ENCODE results near the gene LSAMP.

LSAMP gene

DNA sequence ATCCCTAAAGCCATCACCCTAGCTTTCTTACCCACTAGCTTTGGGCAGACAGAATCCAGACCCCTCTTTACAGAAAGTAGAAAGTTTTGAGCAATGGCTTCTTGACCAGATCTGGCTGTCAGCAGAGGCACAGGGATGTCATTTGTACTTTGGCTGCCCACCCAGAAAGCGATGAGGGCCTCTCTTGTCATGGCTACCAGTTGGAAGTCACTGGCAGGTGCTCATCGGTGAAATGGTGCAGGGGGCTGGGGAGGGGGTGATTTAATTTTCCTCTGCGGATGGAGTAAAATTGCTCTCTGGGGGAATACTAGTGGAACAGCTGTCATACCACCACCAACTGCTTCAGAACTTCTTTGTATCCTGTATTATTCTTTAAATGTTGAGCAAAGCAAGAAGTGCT is 393.7 kb downstream of the LSAMP start:
- no peak overlapping the region for H3K4me3 ChIP-seq (ENCODE audit: control insufficient read depth, low read depth, low read length)
- no peak for DNase-seq (ENCODE audit: low read depth)
- TF ChIP-seq, protein P1, sequence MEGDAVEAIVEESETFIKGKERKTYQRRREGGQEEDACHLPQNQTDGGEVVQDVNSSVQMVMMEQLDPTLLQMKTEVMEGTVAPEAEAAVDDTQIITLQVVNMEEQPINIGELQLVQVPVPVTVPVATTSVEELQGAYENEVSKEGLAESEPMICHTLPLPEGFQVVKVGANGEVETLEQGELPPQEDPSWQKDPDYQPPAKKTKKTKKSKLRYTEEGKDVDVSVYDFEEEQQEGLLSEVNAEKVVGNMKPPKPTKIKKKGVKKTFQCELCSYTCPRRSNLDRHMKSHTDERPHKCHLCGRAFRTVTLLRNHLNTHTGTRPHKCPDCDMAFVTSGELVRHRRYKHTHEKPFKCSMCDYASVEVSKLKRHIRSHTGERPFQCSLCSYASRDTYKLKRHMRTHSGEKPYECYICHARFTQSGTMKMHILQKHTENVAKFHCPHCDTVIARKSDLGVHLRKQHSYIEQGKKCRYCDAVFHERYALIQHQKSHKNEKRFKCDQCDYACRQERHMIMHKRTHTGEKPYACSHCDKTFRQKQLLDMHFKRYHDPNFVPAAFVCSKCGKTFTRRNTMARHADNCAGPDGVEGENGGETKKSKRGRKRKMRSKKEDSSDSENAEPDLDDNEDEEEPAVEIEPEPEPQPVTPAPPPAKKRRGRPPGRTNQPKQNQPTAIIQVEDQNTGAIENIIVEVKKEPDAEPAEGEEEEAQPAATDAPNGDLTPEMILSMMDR (conservative IDR thresholded peaks at IDR 0.05; ENCODE audit: control insufficient read depth, insufficient read depth, low read depth, low read length) = no peak

DNA sequence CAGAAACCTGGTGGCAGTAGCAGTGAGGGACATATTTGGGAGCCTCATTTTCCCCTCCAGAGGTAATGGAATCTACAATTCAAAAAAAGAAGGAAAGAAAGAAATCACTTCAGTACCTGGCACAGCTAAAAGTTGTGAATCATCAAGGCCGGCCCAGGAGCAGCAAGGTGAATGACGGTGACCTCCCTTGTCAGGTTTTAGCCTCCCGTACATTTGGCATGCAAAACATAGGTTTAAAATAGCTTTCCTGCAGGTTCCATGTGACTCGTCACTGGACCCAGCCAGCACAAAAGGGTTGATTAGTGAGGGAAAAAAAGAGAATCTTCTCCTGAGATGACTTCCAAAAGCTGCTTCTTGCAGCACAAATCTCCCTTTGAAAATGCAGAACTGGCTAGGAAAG is 394.2 kb downstream of the LSAMP start:
- TF ChIP-seq, protein P1 (conservative IDR thresholded peaks at IDR 0.05; ENCODE audit: control insufficient read depth, insufficient read depth, low read depth, low read length) = no peak
- no peak overlapping the region for H3K4me3 ChIP-seq (ENCODE audit: control insufficient read depth, low read depth, low read length)
- DNase-seq (ENCODE audit: low read depth) = no peak

DNA sequence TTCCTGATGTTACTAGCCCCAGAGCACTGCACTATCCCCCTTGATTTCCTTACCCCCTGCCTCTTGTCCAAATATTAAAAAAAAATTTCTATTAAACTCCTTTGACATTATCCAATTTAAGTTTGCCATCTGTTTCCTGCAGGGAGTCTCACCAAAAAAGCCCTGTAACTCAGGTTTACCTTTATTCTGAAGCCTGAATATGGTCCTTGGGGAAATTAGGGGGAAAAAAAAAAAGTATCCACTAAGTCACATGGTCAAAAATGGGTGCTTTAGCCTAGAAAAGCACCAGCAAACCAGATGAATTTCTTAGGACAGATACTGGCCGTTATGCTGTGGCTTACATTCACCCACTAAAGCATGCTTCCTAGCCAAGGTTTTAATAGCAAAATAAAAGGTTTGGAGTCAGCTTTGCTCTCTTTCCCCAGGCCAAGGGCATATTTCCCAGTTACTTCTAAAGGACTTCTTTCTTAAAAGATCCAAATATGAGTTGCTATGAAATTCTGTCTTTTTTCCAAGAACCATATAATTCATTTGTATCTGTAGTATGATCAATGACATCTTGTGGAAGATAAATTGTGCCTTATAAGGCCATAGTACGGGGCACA is 394.9 kb downstream of the LSAMP start:
- H3K4me3 ChIP-seq (ENCODE audit: control insufficient read depth, low read depth, low read length) = no peak overlapping the region
- TF ChIP-seq, protein P1 (conservative IDR thresholded peaks at IDR 0.05; ENCODE audit: control insufficient read depth, insufficient read depth, low read depth, low read length) = no peak
- DNase-seq (ENCODE audit: low read depth) = no peak

DNA sequence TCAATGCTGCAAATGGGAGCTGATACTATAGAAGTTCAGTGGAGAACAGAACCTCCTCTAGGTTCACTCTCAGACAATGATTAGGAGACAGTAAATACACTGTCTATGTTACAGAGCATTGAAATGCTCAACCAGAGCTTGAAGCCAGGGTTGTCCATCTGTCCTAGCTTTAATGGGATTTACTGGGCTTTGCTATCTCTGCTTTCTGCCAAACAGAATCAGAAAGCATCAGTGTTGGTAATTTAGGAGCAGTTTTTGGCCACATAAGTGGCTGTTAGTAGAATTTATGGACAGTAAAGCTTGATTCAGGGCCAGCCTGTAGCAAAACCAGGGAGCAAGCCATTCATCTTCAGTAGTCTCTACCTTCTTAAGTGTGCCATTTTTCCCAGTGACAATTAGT is 396.3 kb downstream of the LSAMP start:
- TF ChIP-seq, protein P1 (conservative IDR thresholded peaks at IDR 0.05; ENCODE audit: control insufficient read depth, insufficient read depth, low read depth, low read length) = no peak
- no peak overlapping the region for H3K4me3 ChIP-seq (ENCODE audit: control insufficient read depth, low read depth, low read length)
- no peak for DNase-seq (ENCODE audit: low read depth)

DNA sequence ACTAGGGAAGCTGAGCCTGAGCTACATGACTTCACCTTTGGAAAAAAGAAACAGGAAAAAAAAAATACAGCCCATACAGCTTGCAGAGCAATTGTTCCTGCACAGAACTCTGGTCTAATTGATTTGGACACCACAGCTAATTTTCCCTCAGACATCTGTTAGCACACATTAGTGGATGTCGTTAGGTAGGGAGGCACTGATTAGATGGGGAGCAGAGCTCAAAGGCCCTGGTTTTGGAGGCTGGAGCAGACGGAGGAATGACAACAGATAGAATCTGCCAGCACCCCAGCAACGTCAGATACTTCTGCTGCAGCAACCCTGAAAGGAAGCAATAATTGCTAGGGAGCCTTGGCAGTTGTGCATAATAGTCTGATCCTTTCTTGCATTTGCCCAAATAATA is 398.9 kb downstream of the LSAMP start:
- no peak overlapping the region for H3K4me3 ChIP-seq (ENCODE audit: control insufficient read depth, low read depth, low read length)
- TF ChIP-seq, protein P1 (conservative IDR thresholded peaks at IDR 0.05; ENCODE audit: control insufficient read depth, insufficient read depth, low read depth, low read length) = no peak
- DNase-seq (ENCODE audit: low read depth) = no peak

DNA sequence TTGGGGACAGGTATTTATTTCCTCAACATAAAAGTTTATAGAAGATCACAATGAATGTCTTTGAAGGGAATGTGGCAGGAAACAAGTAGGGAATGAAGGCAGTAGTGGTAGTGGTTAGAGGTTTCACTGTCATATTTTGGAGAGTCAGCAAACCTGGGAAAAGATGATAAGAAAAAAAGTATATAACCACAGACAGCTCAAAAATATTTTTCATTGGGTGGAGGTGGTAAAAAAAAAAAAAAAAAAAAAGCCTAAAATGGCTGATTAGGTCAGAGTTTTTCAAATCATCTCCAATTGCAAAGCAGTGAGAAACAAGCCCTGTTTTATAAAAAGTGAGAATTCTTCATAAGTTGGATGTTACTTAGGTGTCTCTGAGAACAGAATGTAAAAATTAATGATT is 400.0 kb downstream of the LSAMP start:
- no peak for DNase-seq (ENCODE audit: low read depth)
- no peak overlapping the region for H3K4me3 ChIP-seq (ENCODE audit: control insufficient read depth, low read depth, low read length)
- TF ChIP-seq, protein P1 (conservative IDR thresholded peaks at IDR 0.05; ENCODE audit: control insufficient read depth, insufficient read depth, low read depth, low read length) = no peak

DNA sequence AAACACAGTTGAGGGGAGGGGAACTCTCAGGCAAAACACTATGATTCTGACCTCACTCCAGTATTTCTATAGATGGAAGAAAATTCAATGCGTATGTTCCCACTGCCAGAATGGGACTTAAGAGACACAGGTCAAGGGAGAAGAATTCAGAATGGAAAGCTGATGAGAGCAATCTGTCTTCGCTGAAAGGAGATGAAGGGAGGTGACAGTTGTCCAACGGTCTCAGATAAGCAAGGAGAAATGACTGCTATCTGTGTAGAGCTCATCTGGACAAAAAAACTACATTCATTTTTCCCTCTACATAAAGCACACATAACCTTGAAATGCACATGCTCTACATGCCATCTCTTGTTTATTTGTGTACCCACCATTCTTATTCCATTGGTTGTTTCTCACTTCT is 405.1 kb downstream of the LSAMP start:
- TF ChIP-seq, protein P1 (conservative IDR thresholded peaks at IDR 0.05; ENCODE audit: control insufficient read depth, insufficient read depth, low read depth, low read length) = no peak
- DNase-seq (ENCODE audit: low read depth) = no peak
- H3K4me3 ChIP-seq (ENCODE audit: control insufficient read depth, low read depth, low read length) = no peak overlapping the region
